IPS-18a (cell line): Measurements from ENCODE around the gene BATF3.
"Not testable (repeated sequence)": the region's sequence is repeated elsewhere in the genome, so short reads cannot be mapped to it uniquely, and the experiment has no call there.

Experiments used
- H3K27ac ChIP-seq: one replicate; pipeline ENCODE4 v1.5.1; 2013; ENCODE audit warnings: low read length
- H3K27me3 ChIP-seq: one replicate; pipeline ENCODE4 v1.6.1; 2013; ENCODE audit warnings: mild to moderate bottlenecking, low read length; ENCODE audit not compliant: control insufficient read depth, insufficient read depth
- H3K36me3 ChIP-seq: one replicate; pipeline ENCODE4 v1.6.1; 2013; ENCODE audit warnings: low read depth, low read length; ENCODE audit not compliant: control insufficient read depth
- H3K4me1 ChIP-seq: one replicate; pipeline ENCODE4 v1.6.1; 2013; ENCODE audit warnings: low read depth, low read length; ENCODE audit not compliant: control insufficient read depth
- H3K4me3 ChIP-seq: one replicate; pipeline ENCODE4 v1.5.1; 2013; ENCODE audit warnings: low read length
- H3K9ac ChIP-seq: one replicate; pipeline ENCODE4 v1.6.1; 2013; ENCODE audit warnings: mild to moderate bottlenecking, low read length, moderate library complexity
- H3K9me3 ChIP-seq: one replicate; pipeline ENCODE4 v1.6.1; 2013; ENCODE audit warnings: low read depth, low read length; ENCODE audit not compliant: control insufficient read depth

Gene BATF3

GRCh38 chr1:212648431-212648830, 51.2 kb downstream of the BATF3 start:
- no peaks in the 10 kb centered on the region for H3K27me3 ChIP-seq
- H3K9me3 ChIP-seq = no peaks in the 10 kb centered on the region
- no peaks in the 10 kb centered on the region for H3K36me3 ChIP-seq
- no peak overlapping the region for H3K27ac ChIP-seq
- H3K9ac ChIP-seq = no peak overlapping the region
- H3K4me3 ChIP-seq = no peak overlapping the region
- H3K4me1 ChIP-seq = no peaks in the 10 kb centered on the region

DNA sequence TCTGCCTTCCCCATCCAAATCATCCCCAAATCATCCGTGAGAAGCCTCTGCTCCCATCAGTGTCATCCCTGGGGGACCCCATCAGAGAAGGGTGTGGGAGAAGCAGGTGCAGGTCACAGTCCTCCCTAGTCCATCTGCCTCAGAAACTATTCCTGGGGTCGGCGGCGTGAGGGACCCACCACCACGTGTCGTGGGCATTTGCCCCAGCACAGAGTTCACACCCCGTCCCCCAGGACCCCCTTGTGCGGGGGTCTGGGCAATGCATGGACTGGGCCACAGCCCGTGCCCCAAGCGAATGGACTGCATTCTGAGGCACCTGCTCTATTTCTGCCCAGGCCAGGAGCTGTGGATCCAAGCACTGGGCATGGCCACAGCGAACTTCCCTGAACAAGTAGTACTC, 52.6 kb downstream of the BATF3 start:
- H3K9me3 ChIP-seq = no peaks in the 10 kb centered on the region
- H3K4me1 ChIP-seq = no peaks in the 10 kb centered on the region
- H3K27ac ChIP-seq = no peak overlapping the region
- no peak overlapping the region for H3K9ac ChIP-seq
- no peaks in the 10 kb centered on the region for H3K36me3 ChIP-seq
- no peak overlapping the region for H3K4me3 ChIP-seq
- H3K27me3 ChIP-seq = no peaks in the 10 kb centered on the region

DNA sequence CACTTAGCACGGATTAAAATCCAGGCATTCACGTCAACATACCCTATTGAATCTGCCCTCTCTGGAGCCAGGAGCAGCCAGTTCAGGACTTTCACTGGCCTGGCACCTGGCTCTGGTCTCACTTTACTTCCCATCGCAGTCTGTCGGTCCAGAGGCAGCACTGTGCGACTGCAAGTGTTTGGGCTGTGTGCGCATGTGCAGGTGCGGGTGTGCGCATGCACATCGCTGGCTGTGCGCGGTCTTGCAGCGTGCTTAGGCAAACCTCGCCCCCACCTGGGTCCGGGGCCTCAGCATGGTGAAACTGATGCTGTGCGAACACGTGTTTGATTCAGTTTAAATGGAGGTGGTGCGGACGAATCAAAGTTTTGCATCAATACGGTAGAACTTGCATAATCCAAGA, 53.1 kb downstream of the BATF3 start:
- Histone ChIP-seq H3K9me3 (no peaks in the 10 kb centered on the region), H3K4me3 (no peak overlapping the region), H3K4me1 (no peaks in the 10 kb centered on the region), H3K9ac (no peak overlapping the region), H3K27me3 (no peaks in the 10 kb centered on the region), H3K27ac (no peak overlapping the region), H3K36me3 (no peaks in the 10 kb centered on the region)

GRCh38 chr1:212645546-212646543, 53.8 kb downstream of the BATF3 start:
- H3K4me3 ChIP-seq = no peak overlapping the region
- no peaks in the 10 kb centered on the region for H3K36me3 ChIP-seq
- no peaks in the 10 kb centered on the region for H3K9me3 ChIP-seq
- no peaks in the 10 kb centered on the region for H3K27me3 ChIP-seq
- no peak overlapping the region for H3K27ac ChIP-seq
- no peak overlapping the region for H3K9ac ChIP-seq
- no peaks in the 10 kb centered on the region for H3K4me1 ChIP-seq

- Histone ChIP-seq H3K36me3 (no peaks in the 10 kb centered on the region), H3K4me3 (no peak overlapping the region), H3K27ac (no peak overlapping the region), H3K9me3 (no peaks in the 10 kb centered on the region), H3K27me3 (no peaks in the 10 kb centered on the region), H3K9ac (no peak overlapping the region), H3K4me1 (no peaks in the 10 kb centered on the region)
Measured at GRCh38 chr1:212644866-212645545, 54.6 kb downstream of the BATF3 start.

- no peak overlapping the region for H3K4me3 ChIP-seq
- H3K4me1 ChIP-seq = no peaks in the 10 kb centered on the region
- H3K9ac ChIP-seq = no peak overlapping the region
- H3K27me3 ChIP-seq = no peaks in the 10 kb centered on the region
- no peak overlapping the region for H3K27ac ChIP-seq
- no peaks in the 10 kb centered on the region for H3K9me3 ChIP-seq
- H3K36me3 ChIP-seq = no peaks in the 10 kb centered on the region
Measured at GRCh38 chr1:212643877-212644276, 55.8 kb downstream of the BATF3 start.

GRCh38 chr1:212641956-212642355, 57.7 kb downstream of the BATF3 start:
- no peaks in the 10 kb centered on the region for H3K36me3 ChIP-seq
- no peaks in the 10 kb centered on the region for H3K27me3 ChIP-seq
- no peak overlapping the region for H3K9ac ChIP-seq
- H3K4me3 ChIP-seq = no peak overlapping the region
- H3K9me3 ChIP-seq = no peaks in the 10 kb centered on the region
- H3K4me1 ChIP-seq = no peaks in the 10 kb centered on the region
- H3K27ac ChIP-seq = no peak overlapping the region

- Histone ChIP-seq H3K9ac (no peak overlapping the region), H3K27ac (no peak overlapping the region), H3K9me3 (no peaks in the 10 kb centered on the region), H3K4me3 (no peak overlapping the region), H3K36me3 (no peaks in the 10 kb centered on the region), H3K27me3 (no peaks in the 10 kb centered on the region), H3K4me1 (no peaks in the 10 kb centered on the region)
Measured at GRCh38 chr1:212640223-212640878, 59.3 kb downstream of the BATF3 start.

- not testable (repeated sequence) for H3K4me1 ChIP-seq, H3K27ac ChIP-seq, H3K9ac ChIP-seq, H3K9me3 ChIP-seq, H3K36me3 ChIP-seq, H3K27me3 ChIP-seq, H3K4me3 ChIP-seq
Measured at GRCh38 chr1:212639524-212639923, 60.1 kb downstream of the BATF3 start.

- H3K9me3 ChIP-seq = no peaks in the 10 kb centered on the region
Measured at GRCh38 chr1:212638492-212639151, 61.0 kb downstream of the BATF3 start.

DNA sequence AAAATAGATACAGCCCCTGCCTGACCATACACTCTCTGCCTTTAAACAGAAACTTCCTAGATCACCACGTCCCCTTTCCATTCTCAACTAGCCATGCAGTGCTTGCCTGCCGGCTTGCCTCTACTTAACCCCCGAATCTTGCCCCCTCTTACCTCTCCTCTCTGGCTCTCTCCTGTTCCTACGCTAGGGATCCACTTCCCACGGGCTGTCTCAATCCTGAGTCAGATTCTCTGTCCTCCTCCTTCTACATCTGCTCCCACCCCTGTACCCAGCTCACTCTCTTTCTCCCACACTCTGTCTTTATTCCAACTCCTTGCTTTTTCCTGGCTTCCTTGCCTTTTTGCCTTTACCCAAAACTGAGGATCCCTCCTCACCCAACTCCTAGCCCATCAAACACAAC, 61.7 kb downstream of the BATF3 start:
- no peak overlapping the region for H3K9ac ChIP-seq
- H3K27ac ChIP-seq = no peak overlapping the region
- H3K27me3 ChIP-seq = no peaks in the 10 kb centered on the region
- no peaks in the 10 kb centered on the region for H3K36me3 ChIP-seq
- no peak overlapping the region for H3K4me3 ChIP-seq
- no peaks in the 10 kb centered on the region for H3K9me3 ChIP-seq
- no peaks in the 10 kb centered on the region for H3K4me1 ChIP-seq

More at GRCh38 chr1:212638492-212639151, 61.0 kb downstream of the BATF3 start:
- Histone ChIP-seq H3K27me3 (no peaks in the 10 kb centered on the region), H3K4me3 (no peak overlapping the region), H3K36me3 (no peaks in the 10 kb centered on the region), H3K4me1 (no peaks in the 10 kb centered on the region), H3K9ac (no peak overlapping the region), H3K27ac (no peak overlapping the region)
